ENCODE measurements around the gene C1QB. TPM values are rescaled to one million over a fixed set of nuclear protein-coding genes. Genes with fewer than 3 reads are reported as not detected.
"Not testable (repeated sequence)": the region's sequence is repeated elsewhere in the genome, so short reads cannot be mapped to it uniquely, and the experiment has no call there.

The C1QB gene
- total RNA-seq, 1 donor from 2014 or later = 14.4 TPM

DNA sequence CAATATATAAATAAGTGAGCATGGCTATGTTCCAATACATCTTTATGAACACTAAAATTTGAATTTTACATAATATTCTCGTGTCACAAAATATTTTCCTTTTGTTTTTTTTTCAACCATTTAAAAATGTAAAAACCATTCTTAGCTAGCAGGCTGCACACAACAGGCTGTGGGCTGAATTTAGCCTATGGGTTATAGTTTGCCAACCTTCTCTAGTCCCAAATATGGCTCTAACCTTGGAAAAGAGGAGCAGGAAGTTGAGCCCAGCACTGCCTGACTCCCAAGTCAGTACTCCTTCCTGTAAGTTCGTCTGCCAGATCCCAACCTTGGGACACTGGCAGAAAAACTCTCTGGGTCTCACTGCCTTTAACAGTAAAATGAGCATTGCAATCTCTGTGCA, 13.4 kb downstream of the C1QB start:
- ATAC-seq = no peak

DNA sequence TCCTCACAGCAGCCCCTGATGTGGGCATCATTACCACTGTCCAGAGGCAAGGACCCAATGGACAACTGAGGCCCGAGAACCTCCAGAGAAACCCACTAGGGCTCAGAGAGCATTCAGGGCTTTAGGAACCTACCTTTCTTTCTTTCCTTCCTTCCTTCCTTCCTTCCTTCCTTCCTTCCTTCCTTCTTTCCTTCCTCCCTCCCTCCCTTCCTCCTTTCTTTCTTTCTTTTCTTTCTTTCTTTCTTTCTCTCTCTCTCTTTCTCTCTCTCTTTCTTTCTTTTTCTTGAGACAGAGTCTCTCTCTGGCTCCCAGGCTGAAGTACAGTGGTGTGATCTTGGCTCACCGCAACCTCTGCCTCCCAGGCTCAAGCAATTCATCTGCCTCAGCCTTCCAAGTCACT, 15.8 kb downstream of the C1QB start:
- ATAC-seq = not testable (repeated sequence)

DNA sequence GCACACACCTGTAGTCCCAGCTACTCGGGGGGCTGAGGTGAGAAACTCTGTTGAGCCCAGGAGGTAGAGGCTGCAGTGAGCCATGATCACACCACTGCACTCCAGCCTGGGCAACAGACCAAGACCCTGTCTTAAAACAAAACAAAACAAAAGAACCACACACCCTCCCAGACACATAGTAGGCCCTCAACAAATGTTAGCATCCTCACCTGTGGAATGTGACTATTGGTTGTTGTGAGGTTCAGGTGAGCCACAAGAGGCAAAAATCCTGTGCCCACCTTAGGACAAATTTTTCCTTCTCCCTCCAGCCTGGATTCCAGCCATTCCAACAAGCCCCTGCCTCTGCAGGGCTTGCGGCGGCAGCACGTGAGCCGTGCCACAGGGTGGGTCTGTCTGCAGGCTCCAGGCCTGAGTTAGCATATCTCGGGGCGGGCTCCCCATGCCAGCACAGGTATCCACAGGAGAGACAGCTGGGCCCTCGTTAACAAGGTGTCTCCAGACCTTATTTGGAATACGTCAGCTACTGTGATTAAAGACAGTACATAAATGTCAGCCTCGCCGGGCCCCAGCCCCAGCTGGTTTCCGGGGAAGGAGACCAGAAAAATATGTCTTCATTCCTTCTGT, 17.4 kb downstream of the C1QB start:
- no peak for ATAC-seq

DNA sequence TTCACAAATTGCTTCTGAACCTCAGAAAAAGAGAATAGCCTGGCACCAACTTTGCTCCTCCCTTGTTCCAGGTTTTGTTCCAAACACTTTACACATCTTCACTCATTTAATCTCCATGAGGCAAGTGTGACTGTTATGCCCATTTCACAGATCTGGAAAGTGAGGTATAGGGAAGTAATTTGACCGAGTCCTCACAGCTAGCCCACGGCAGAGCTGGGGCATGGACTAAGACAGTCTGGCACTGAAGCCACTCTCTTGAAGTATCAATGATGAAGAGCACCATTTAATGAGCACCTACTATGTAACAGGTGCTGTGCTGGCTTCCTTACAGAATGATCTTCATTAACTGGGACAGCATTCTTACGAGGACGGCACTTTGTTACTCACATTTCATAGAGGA, 19.0 kb downstream of the C1QB start:
- ATAC-seq = no peak

DNA sequence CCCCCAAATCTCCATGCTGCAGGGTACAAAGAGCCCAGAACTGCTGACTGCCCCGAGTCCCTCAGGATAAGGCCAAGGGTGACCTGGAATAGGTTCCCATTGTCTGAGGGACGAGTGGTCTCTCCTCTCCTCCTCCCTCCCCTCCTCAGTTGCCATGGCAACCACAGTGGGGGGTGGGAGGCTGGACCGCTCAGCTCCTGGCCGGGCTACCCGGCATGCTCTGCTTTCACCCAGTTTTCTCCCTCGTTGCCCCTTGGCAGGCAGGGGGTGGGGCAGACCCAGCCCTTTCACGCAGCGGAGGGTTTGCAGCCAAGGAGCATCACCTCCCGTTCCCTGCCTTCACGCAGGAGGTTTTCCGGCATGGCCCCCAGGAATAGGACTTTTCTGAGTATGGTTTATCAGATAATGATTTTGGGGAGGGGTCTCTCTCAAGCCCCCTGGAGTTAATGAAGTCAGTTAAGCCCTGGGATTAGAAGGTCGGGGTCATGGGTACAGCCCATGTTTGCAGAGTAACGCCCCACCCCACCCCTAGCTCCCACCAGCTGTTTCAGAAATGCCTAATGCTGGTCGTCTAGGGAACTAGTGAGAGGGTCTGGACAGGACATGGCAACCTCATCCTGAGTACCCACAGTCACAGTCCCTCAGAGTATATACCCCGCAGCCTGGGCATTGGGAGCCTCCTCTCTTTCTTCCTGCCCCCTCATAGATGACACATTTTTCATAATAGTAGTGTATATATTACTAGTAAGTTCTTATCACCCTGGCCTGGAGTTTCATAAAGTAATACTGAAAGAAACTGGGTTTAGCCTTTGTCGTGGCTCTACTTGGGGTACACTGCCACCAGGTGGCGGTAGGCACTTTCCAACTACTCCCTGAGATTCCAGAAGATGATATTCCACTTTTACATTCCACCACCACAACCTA, 20.7 kb downstream of the C1QB start:
- peak; percentile 29 for ATAC-seq

DNA sequence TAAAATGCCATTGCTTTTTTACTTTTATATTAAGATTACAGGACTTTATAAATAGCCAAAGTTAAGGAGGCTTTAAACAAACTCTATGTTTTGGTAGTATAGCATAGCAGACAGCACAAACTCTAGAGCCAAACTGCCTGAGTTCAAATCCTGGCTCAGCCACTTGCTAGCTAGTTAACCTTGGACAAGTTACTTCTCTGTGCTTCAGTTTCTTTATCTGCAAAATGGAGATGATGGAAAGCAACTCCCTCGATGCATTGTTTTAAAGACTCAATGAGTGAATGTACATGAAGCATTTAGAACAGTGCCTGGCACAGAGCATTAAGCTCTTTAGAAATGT, 21.3 kb downstream of the C1QB start:
- no peak for ATAC-seq

DNA sequence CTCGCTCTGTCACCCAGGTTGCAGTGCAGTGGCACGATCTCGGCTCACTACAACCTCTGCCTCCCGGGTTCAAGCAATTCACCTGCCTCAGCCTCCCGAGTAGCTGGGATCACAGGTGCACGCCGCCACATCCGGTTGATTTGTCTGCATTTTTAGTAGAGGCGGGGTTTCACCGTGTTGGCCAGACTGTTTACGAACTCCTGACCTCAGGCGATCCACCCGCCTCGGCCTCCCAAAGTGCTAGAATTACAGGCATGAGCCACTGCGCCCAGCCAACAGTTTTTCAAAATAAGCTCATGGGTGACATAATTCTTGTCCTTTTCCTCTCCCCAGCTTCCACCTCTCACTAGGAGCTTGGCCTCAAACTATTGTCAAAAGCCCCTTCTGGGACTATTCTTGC, 23.1 kb downstream of the C1QB start:
- not testable (repeated sequence) for ATAC-seq

DNA sequence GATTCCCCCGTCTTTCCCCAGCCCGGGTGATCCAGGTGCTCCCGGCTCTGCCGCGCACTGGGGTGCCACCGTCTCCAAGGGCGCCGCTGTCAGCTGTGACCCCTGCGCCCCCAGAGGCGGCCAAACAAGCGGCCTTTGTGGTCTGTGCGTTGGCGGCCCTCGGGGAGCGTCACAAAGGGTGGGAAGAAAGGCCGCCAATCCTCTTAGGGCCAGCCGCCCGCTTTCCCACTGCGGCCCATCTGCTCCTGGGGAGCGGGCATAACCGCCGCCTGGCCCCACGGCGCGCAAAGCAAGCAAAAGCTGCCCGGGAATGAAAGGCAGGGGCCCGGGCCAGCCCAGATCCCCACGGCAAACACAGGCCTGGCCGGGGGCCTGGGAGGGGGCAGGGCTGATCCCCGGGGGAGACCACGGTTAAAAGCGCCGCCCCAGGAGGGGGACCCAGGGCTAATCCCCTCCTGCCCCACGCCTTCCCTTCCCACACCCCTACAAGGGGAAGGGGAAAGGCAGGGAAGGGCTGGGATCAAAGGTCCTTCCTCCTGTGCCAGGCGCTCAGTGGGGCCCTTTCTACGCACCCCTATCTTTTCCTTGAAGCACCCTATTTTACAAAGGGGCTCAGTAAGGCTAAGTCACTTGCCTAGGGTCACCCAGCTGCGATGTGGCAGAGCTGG, 24.0 kb downstream of the C1QB start:
- ATAC-seq = no peak

DNA sequence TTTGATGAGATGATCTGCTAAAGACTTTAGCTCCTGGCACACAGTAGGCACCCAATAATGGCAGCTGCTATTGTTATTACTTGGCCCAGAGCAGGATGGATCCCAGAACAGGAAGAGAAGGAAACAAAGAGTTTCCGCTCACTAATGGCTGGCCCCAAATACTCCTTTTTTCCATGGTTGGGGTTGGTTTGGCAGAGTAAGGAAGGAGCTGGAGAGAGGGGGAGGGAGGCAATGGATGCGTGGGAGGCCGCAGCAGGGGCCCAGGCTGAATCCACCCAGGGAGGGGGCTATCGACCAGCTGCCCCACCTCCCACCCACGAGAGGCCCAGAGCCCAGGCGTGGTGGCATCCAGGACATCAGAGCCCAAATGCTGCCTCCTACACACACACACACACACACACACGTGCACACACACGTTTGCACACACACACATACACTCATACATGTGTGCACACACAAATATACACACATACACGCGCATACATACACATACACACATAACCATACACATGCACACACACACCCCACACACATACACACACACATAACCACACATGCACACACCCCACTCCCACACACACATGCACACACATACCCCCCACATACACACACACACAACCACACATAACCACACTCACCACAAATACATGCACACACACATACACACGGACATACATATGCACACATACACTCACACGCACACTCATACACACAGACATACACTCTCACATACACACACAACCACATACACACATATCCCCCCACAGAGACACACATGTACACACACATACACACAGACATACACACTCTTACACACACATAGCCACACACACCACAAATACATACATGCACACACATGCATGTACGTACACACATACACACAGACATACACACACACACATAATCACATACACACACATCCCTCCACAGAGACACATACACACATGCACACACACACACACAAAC, 25.2 kb downstream of the C1QB start:
- no peak for ATAC-seq

DNA sequence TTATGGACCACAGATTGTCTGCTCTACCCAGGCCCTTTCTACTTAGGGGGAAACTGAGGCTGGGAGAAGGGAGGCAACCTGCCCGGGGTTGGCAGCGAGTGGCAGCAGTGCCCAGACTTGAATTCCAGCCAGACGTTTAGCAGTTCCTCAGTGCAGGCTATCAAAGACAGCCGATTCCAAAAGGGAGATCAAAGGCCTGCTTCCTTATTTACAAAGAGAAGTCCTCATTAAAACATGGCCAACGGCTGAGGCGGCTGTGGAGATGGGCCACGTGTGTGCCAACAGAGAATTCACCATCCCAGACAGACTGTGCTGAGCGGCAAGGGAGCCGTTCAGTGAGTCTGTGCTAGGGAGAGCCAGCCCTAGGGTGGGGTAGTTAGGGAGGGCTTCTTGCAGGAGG, 27.7 kb downstream of the C1QB start:
- ATAC-seq = no peak

DNA sequence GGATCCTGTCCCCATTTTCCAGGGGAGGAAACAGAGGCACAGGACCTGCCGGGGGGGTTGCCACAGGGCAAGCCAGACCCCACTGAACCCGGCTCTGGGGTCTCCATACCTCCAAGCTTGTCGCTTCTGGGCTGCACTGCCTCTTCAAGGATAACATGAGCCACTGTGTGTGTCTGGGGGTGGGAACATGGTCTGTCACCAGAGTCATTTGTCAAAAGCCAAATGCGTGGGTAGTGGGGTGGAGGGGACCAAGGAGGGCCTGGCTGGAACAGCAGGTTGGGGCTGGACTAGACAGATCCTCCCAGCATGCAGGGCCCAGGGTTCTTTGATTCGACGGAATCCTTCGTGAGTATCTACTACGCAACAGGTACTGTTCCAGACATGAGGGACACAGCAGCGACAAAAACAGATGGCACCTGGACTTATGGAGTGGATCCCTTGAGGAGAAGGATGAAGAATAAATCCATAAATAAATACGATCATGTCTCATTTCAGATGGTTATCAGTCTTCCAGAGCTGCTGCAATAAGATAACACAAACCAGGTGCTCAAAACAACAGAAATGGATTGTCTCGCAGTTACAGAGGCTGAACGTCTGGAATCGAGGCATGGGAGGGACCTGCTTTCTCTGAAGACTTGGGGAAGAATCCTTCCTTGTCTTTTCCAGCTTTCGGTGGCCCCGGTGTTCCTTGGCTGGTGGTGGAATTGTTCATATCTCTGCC, 28.7 kb downstream of the C1QB start:
- no peak for ATAC-seq

DNA sequence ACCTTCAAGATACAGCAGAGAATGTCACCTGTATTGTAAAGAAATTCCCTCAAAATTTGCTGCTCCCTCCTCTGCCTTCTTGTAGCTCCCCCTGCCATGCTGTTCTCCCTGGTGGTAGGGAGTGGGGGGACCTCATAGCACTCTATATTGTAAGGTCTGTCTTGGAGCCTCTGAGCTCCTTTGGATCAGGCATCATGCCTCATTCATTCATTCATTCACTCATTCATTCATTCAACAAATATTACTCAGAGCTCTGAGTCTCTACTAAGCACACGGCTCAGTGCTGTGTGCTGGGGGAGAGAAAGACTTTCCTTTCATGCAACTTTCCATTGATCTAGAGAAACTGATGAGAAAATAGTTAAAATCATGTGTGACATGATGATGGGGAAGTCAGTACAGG, 30.5 kb downstream of the C1QB start:
- no peak for ATAC-seq

DNA sequence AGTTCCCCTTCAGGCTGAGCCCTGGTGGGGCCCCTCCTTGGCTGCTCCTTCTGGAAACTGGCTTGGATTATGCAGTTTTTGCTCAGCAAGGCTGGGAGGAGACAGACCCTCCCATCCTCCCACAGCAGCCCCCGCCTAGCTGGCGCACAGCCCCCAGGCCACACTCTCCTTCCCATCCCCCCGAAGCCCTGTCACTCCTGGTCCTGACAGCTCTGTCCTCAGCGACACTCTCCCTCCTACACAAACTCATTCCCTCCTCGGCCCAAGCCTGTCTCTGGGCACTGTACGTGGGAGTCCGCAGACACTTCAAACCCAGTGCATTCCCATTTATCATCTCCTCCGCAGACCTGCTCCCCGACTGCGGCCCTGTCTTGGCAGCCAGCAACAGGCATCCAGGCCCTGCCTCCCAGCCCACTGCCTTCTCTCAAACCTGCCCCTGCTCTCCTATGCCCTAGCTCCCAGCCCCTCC, 32.6 kb downstream of the C1QB start:
- ATAC-seq = no peak

DNA sequence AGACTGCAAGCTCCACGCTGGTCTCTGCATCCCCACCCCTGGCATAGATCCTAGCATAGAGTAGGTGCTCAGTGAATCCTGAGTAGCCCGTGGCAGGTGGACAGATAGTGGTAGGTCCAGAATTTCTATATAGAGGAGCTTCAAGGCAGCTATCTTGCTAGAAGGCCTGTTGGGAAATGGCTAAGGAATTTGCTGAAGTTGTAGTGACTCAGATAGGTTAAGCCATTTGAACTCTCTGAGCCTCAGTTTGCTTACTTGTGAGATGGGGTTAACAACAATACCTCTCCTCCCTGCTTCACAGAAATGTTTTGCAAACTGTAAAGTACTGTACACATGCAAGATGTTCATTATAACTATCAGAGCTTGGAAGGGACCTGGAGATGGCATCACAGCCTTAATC, 34.2 kb downstream of the C1QB start:
- no peak for ATAC-seq

DNA sequence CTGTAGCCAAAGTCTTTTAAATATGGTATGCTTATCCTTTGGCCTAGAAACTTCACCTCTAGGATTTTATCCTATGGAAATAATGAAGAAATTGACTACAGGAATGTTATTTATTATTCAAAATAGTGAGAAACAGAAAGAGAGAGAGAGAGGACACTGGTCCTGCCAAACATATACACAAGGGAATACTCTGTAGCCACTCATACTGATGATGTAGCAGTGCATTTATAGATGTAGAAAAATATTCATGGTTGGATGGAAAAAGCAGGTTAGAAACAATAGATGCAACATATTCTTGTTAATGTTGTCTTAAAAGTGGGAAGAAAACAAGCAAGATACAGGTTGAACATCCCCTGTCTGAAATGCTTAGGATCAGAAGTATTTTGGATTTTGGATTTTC, 35.4 kb downstream of the C1QB start:
- ATAC-seq = no peak

DNA sequence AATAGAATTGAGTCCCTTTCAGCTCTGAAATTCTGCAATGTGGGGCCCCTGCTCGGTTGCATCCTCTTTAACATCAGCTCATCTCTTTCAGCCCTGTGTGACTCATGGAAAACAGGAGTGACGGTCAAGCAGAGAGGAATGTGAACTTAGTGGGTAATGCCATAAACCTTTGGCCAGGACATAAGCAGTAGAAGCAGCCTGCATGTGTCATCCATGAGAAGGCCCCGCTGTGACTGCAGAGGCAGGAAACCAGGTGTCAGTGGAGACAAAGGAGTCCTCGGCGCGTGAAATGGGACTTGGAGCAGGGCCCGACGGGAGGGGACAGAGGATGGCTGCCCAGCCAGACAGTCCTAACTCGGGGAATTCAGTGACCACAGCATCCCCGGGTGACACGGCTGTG, 36.5 kb downstream of the C1QB start:
- peak; percentile 67 for ATAC-seq

DNA sequence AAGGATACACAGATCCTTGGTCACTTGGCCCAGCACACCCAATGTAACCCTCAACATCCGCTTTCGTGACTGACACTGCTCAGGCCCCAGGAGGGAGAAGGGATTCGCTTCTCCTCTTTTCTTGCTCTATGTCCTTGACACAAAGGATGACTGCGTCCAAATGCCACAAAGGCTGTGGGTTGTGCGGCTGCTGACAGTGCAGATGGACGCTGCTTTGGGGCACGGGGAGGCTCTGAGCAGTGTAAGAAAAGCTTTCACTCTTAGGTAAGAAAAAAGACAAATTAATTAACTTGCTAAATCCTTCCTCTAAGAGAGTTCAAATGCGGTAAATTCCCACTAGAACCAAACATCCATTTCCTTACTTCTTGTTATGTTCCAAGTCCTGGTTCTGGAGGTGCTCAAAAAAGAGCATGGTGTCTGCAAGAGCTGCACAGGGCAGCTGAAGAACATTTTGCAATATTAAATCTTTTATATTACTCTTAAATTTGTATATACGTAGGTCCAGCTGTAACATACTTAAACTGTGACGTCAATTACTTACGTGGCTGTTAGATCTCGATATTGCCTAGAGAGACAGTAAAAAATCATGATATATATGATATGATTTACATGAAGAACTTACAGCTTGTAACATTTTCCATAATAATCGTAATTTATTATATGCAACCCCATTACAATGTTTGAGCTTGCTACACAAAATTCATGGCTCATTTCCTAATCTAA, 38.2 kb downstream of the C1QB start:
- no peak for ATAC-seq

DNA sequence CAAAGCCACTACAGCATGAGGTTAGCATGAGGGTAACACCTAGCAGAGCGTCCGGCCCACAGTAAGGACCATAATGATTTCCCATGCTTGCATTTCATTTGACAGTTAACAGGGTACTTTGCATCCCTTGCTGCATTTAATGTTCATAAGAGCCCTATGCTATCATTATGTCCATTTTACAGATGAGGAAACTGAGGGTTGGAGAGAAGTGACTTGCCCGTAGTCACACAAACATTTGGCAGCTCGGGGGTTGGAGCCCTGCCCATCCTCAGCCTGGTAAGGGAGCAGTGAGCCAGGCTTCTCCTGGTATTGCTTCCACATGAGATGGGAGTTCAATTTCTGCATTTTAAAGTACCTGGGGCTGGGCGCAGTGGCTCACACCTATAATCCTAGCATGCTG, 41.1 kb downstream of the C1QB start:
- ATAC-seq = no peak

DNA sequence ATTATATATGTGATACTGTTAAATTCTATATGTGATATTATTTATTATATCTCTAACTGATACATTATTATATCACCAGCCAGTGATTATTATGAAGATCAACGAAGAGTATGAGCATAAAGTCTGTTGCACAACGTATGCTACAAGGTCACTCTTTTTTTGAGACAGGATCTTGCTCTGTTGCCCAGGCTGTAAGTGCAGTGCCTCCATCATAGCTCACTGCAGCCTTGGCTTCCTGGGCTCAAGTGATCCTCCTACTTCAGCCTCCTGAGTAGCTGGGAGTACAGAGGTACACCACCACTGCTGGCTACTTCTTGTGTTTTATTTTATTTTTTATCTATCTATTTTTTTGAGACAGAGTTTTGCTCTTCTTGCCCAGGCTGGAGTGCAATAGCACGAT, 43.6 kb downstream of the C1QB start:
- no peak for ATAC-seq

DNA sequence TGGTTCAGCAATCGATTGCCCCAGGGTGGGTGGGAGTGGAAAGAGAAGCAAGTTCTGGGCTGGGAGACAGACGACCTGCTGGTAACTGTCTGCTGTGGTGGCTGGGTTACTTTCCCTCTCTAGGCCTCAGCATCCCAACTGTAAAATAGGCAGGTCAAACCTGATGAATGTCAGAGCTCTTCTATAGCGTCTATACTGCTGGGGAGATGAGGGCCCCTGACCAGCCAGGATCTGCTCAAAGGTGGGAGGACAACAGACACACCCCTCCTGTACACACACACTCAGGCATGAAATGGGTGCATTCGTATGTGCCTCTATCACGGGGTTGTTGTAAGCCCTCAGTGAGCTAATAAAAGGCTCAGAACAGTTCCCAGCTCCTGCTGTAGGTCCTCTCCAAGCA, 44.9 kb downstream of the C1QB start:
- ATAC-seq = no peak
